ENCODE results near the gene ODAD3.
"Not testable (repeated sequence)": the region's sequence is repeated elsewhere in the genome, so short reads cannot be mapped to it uniquely, and the experiment has no call there.

Gene ODAD3

GRCh38 chr19:11416346-11417052 lies 18.4 kb downstream of the ODAD3 start:
- no peak for TF ChIP-seq CTCF (IDR thresholded peaks at IDR 0.05; ENCODE audit: borderline replicate concordance, control extremely low read depth, extremely low read depth, insufficient read depth, missing control alignments)
- no peak for DNase-seq (ENCODE audit: low spot score)
- in situ Hi-C loops (cut with MboI; ENCODE audit: low sequenced_read_pairs, unreplicated experiment): no loop called here

GRCh38 chr19:11414544-11414943 lies 20.4 kb downstream of the ODAD3 start:
- no peak for DNase-seq (ENCODE audit: low spot score)
- TF ChIP-seq CTCF (IDR thresholded peaks at IDR 0.05; ENCODE audit: borderline replicate concordance, control extremely low read depth, extremely low read depth, insufficient read depth, missing control alignments): no peak
- in situ Hi-C loops (cut with MboI; ENCODE audit: low sequenced_read_pairs, unreplicated experiment): no loop called here

GRCh38 chr19:11410682-11411081 lies 24.2 kb downstream of the ODAD3 start:
- no peak for TF ChIP-seq CTCF (IDR thresholded peaks at IDR 0.05; ENCODE audit: borderline replicate concordance, control extremely low read depth, extremely low read depth, insufficient read depth, missing control alignments)
- DNase-seq (ENCODE audit: low spot score): no peak
- in situ Hi-C loops (cut with MboI; ENCODE audit: low sequenced_read_pairs, unreplicated experiment): no loop called here

DNA sequence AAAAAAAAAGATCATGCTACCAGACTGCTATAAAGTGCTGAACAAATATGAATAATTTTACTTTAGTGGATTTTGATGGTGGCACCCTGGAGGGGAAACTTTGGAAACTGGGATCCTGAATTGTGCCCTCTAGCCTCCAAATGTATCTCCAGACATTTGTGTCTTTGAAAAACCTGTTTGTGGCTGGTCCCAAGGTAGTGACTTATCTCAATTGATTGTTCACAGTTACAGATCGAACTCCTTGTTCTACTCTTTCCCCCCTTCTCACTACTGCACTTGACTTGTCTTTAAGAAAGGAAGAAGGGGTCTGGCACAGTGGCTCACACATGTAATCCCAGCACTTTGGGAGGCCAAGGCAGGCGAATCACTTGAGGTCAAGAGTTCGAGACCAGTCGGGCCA lies 26.3 kb downstream of the ODAD3 start:
- no peak for DNase-seq (ENCODE audit: low spot score)
- no peak for TF ChIP-seq CTCF (IDR thresholded peaks at IDR 0.05; ENCODE audit: borderline replicate concordance, control extremely low read depth, extremely low read depth, insufficient read depth, missing control alignments)
- in situ Hi-C loops (cut with MboI; ENCODE audit: low sequenced_read_pairs, unreplicated experiment): no loop called here

DNA sequence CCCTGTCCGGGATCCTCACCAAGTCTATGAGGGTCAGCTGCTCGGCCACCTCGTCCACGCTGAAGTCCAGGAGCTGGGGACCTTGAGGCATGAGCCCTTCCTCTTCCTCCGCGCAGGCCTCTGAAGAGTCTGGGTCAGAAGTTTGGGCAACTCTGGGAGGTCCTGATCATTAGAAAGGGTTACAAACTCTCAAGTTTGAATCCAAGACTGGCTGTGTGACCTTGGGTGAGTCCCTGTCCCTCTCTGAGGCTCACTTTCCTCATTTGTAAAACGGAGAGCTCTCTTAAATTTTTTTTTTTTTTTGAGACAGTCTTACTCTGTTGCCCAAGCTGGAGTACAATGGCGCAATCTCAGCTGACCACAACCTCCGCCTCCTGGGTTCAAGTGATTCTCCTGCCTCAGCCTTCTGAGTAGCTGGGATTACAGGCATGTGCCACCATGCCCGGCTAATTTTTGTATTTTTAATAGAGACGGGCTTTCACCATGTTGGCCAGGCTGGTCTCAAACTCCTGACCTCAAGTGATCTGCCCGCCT lies 28.2 kb downstream of the ODAD3 start:
- in situ Hi-C loops (cut with MboI; ENCODE audit: low sequenced_read_pairs, unreplicated experiment); DNase-seq (ENCODE audit: low spot score): not testable (repeated sequence)

- no peak for TF ChIP-seq CTCF (IDR thresholded peaks at IDR 0.05; ENCODE audit: borderline replicate concordance, control extremely low read depth, extremely low read depth, insufficient read depth, missing control alignments)
- peak; percentile 52 for DNase-seq (ENCODE audit: low spot score)
- in situ Hi-C loops (cut with MboI; ENCODE audit: low sequenced_read_pairs, unreplicated experiment): no loop called here
Observed at GRCh38 chr19:11405846-11406643, 28.9 kb downstream of the ODAD3 start.

Data from GM13976 (cell line).